ENCODE data around the gene TRIM38.

The TRIM38 gene

GRCh38 chr6:26025894-26026832 lies 63.6 kb downstream of the TRIM38 start:
- Histone ChIP-seq H3K4me1 (ENCODE audit: control insufficient read depth, insufficient read depth, low read length) (peaks cover 25% of the 10 kb centered on the region), H3K9ac (ENCODE audit: low read depth, low read length) (peak overlapping the region; percentile 77), H3K36me3 (ENCODE audit: insufficient read depth, low read length) (no peaks in the 10 kb centered on the region), H3K4me3 (ENCODE audit: low read length) (peak overlapping the region; percentile 76), H3K27me3 (ENCODE audit: control insufficient read depth, insufficient read depth, low read length) (no peaks in the 10 kb centered on the region), H3K9me3 (replicated peaks; ENCODE audit: low read length) (no peaks in the 10 kb centered on the region), H3K4me2 (ENCODE audit: low read length) (peak overlapping the region; percentile 83)

GRCh38 chr6:26026833-26027490 lies 64.4 kb downstream of the TRIM38 start:
- H3K4me1 ChIP-seq (ENCODE audit: control insufficient read depth, insufficient read depth, low read length): peaks cover 26% of the 10 kb centered on the region
- peak overlapping the region; percentile 83 for H3K4me2 ChIP-seq (ENCODE audit: low read length)
- no peaks in the 10 kb centered on the region for H3K36me3 ChIP-seq (ENCODE audit: insufficient read depth, low read length)
- H3K27me3 ChIP-seq (ENCODE audit: control insufficient read depth, insufficient read depth, low read length): no peaks in the 10 kb centered on the region
- no peaks in the 10 kb centered on the region for H3K9me3 ChIP-seq (replicated peaks; ENCODE audit: low read length)
- H3K4me3 ChIP-seq (ENCODE audit: low read length): peak overlapping the region; percentile 76
- H3K9ac ChIP-seq (ENCODE audit: low read depth, low read length): peak overlapping the region; percentile 77

GRCh38 chr6:26027491-26028211 lies 65.0 kb downstream of the TRIM38 start:
- H3K9me3 ChIP-seq (replicated peaks; ENCODE audit: low read length): no peaks in the 10 kb centered on the region
- H3K4me3 ChIP-seq (ENCODE audit: low read length): peak overlapping the region; percentile 76
- no peaks in the 10 kb centered on the region for H3K36me3 ChIP-seq (ENCODE audit: insufficient read depth, low read length)
- H3K4me1 ChIP-seq (ENCODE audit: control insufficient read depth, insufficient read depth, low read length): peaks cover 28% of the 10 kb centered on the region
- H3K4me2 ChIP-seq (ENCODE audit: low read length): peak overlapping the region; percentile 83
- no peaks in the 10 kb centered on the region for H3K27me3 ChIP-seq (ENCODE audit: control insufficient read depth, insufficient read depth, low read length)
- peak overlapping the region; percentile 77 for H3K9ac ChIP-seq (ENCODE audit: low read depth, low read length)

- Histone ChIP-seq H3K4me1 (ENCODE audit: control insufficient read depth, insufficient read depth, low read length) (peaks cover 33% of the 10 kb centered on the region), H3K27me3 (ENCODE audit: control insufficient read depth, insufficient read depth, low read length) (no peaks in the 10 kb centered on the region), H3K9me3 (replicated peaks; ENCODE audit: low read length) (no peaks in the 10 kb centered on the region), H3K4me3 (ENCODE audit: low read length) (no peak overlapping the region), H3K9ac (ENCODE audit: low read depth, low read length) (no peak overlapping the region), H3K4me2 (ENCODE audit: low read length) (no peak overlapping the region), H3K36me3 (ENCODE audit: insufficient read depth, low read length) (no peaks in the 10 kb centered on the region)
Observed at GRCh38 chr6:26028212-26028745, 65.7 kb downstream of the TRIM38 start.

- no peaks in the 10 kb centered on the region for H3K27me3 ChIP-seq (ENCODE audit: control insufficient read depth, insufficient read depth, low read length)
- peaks cover 35% of the 10 kb centered on the region for H3K4me1 ChIP-seq (ENCODE audit: control insufficient read depth, insufficient read depth, low read length)
- no peaks in the 10 kb centered on the region for H3K9me3 ChIP-seq (replicated peaks; ENCODE audit: low read length)
- no peak overlapping the region for H3K4me2 ChIP-seq (ENCODE audit: low read length)
- H3K36me3 ChIP-seq (ENCODE audit: insufficient read depth, low read length): no peaks in the 10 kb centered on the region
- H3K9ac ChIP-seq (ENCODE audit: low read depth, low read length): no peak overlapping the region
- H3K4me3 ChIP-seq (ENCODE audit: low read length): no peak overlapping the region
Observed at GRCh38 chr6:26028746-26029569, 66.4 kb downstream of the TRIM38 start.

- Histone ChIP-seq H3K9ac (ENCODE audit: low read depth, low read length) (no peak overlapping the region), H3K27me3 (ENCODE audit: control insufficient read depth, insufficient read depth, low read length) (no peaks in the 10 kb centered on the region), H3K36me3 (ENCODE audit: insufficient read depth, low read length) (no peaks in the 10 kb centered on the region), H3K9me3 (replicated peaks; ENCODE audit: low read length) (no peaks in the 10 kb centered on the region), H3K4me3 (ENCODE audit: low read length) (no peak overlapping the region), H3K4me1 (ENCODE audit: control insufficient read depth, insufficient read depth, low read length) (peaks cover 39% of the 10 kb centered on the region), H3K4me2 (ENCODE audit: low read length) (no peak overlapping the region)
Observed at GRCh38 chr6:26029570-26029856, 66.9 kb downstream of the TRIM38 start.

GRCh38 chr6:26029857-26030653 lies 67.5 kb downstream of the TRIM38 start:
- H3K4me2 ChIP-seq (ENCODE audit: low read length): peak overlapping the region; percentile 43
- H3K9ac ChIP-seq (ENCODE audit: low read depth, low read length): no peak overlapping the region
- H3K27me3 ChIP-seq (ENCODE audit: control insufficient read depth, insufficient read depth, low read length): no peaks in the 10 kb centered on the region
- no peaks in the 10 kb centered on the region for H3K9me3 ChIP-seq (replicated peaks; ENCODE audit: low read length)
- H3K4me3 ChIP-seq (ENCODE audit: low read length): no peak overlapping the region
- peaks cover 39% of the 10 kb centered on the region for H3K4me1 ChIP-seq (ENCODE audit: control insufficient read depth, insufficient read depth, low read length)
- H3K36me3 ChIP-seq (ENCODE audit: insufficient read depth, low read length): no peaks in the 10 kb centered on the region

GRCh38 chr6:26030716-26031115 lies 68.1 kb downstream of the TRIM38 start:
- Histone ChIP-seq H3K9me3 (replicated peaks; ENCODE audit: low read length) (no peaks in the 10 kb centered on the region), H3K9ac (ENCODE audit: low read depth, low read length) (no peak overlapping the region), H3K36me3 (ENCODE audit: insufficient read depth, low read length) (no peaks in the 10 kb centered on the region), H3K4me1 (ENCODE audit: control insufficient read depth, insufficient read depth, low read length) (peaks cover 32% of the 10 kb centered on the region), H3K27me3 (ENCODE audit: control insufficient read depth, insufficient read depth, low read length) (no peaks in the 10 kb centered on the region), H3K4me2 (ENCODE audit: low read length) (peak overlapping the region; percentile 43), H3K4me3 (ENCODE audit: low read length) (peak overlapping the region; percentile 35)

- no peaks in the 10 kb centered on the region for H3K36me3 ChIP-seq (ENCODE audit: insufficient read depth, low read length)
- peak overlapping the region; percentile 75 for H3K4me3 ChIP-seq (ENCODE audit: low read length)
- peak overlapping the region; percentile 80 for H3K9ac ChIP-seq (ENCODE audit: low read depth, low read length)
- H3K4me1 ChIP-seq (ENCODE audit: control insufficient read depth, insufficient read depth, low read length): peaks cover 28% of the 10 kb centered on the region
- H3K9me3 ChIP-seq (replicated peaks; ENCODE audit: low read length): no peaks in the 10 kb centered on the region
- H3K27me3 ChIP-seq (ENCODE audit: control insufficient read depth, insufficient read depth, low read length): no peaks in the 10 kb centered on the region
- H3K4me2 ChIP-seq (ENCODE audit: low read length): peak overlapping the region; percentile 92
Observed at GRCh38 chr6:26031151-26031594, 68.6 kb downstream of the TRIM38 start.

GRCh38 chr6:26031595-26032339 lies 69.2 kb downstream of the TRIM38 start:
- no peaks in the 10 kb centered on the region for H3K9me3 ChIP-seq (replicated peaks; ENCODE audit: low read length)
- peak overlapping the region; percentile 80 for H3K9ac ChIP-seq (ENCODE audit: low read depth, low read length)
- no peaks in the 10 kb centered on the region for H3K27me3 ChIP-seq (ENCODE audit: control insufficient read depth, insufficient read depth, low read length)
- peaks cover 27% of the 10 kb centered on the region for H3K4me1 ChIP-seq (ENCODE audit: control insufficient read depth, insufficient read depth, low read length)
- peak overlapping the region; percentile 92 for H3K4me2 ChIP-seq (ENCODE audit: low read length)
- no peaks in the 10 kb centered on the region for H3K36me3 ChIP-seq (ENCODE audit: insufficient read depth, low read length)
- H3K4me3 ChIP-seq (ENCODE audit: low read length): peak overlapping the region; percentile 75
